GM18868 (cell line): ENCODE measurements around the gene REV1.

ENCODE experiments used
- ATAC-seq: cut with Tn5 transposase; IDR thresholded peaks from one replicate; pipeline ENCODE4 v1.9.1; 2021; ENCODE audit warnings: mild to moderate bottlenecking, moderate library complexity; ENCODE audit not compliant: unreplicated experiment

REV1 gene

GRCh38 chr2:99404797-99405669 lies 84.8 kb downstream of the REV1 start:
- no peak for ATAC-seq

- ATAC-seq, result no peak
Observed at GRCh38 chr2:99404039-99404796, 85.6 kb downstream of the REV1 start.

GRCh38 chr2:99403524-99403923 lies 86.3 kb downstream of the REV1 start:
- no peak for ATAC-seq

GRCh38 chr2:99403084-99403483 lies 86.7 kb downstream of the REV1 start:
- ATAC-seq, result no peak

GRCh38 chr2:99401841-99402240 lies 88.0 kb downstream of the REV1 start:
- no peak for ATAC-seq

- no peak for ATAC-seq
Observed at GRCh38 chr2:99399795-99400194, 90.0 kb downstream of the REV1 start.

- no peak for ATAC-seq
Observed at GRCh38 chr2:99399063-99399462, 90.8 kb downstream of the REV1 start.

GRCh38 chr2:99398303-99398702 lies 91.5 kb downstream of the REV1 start:
- ATAC-seq, result no peak

GRCh38 chr2:99397266-99397920 lies 92.4 kb downstream of the REV1 start:
- no peak for ATAC-seq

- ATAC-seq, result no peak
Observed at GRCh38 chr2:99395589-99396130, 94.2 kb downstream of the REV1 start.

- no peak for ATAC-seq
Observed at GRCh38 chr2:99389946-99390345, 99.9 kb downstream of the REV1 start.

GRCh38 chr2:99389371-99389770 lies 100.4 kb downstream of the REV1 start:
- no peak for ATAC-seq

GRCh38 chr2:99388892-99389291 lies 100.9 kb downstream of the REV1 start:
- no peak for ATAC-seq

- no peak for ATAC-seq
Observed at GRCh38 chr2:99386011-99386410, 103.8 kb downstream of the REV1 start.

- ATAC-seq, result no peak
Observed at GRCh38 chr2:99382143-99382542, 107.7 kb downstream of the REV1 start.

GRCh38 chr2:99380376-99381010 lies 109.3 kb downstream of the REV1 start:
- no peak for ATAC-seq

- ATAC-seq, result no peak
Observed at GRCh38 chr2:99377879-99378278, 111.9 kb downstream of the REV1 start.

GRCh38 chr2:99376254-99376864 lies 113.5 kb downstream of the REV1 start:
- ATAC-seq, result no peak

GRCh38 chr2:99374747-99375146 lies 115.1 kb downstream of the REV1 start:
- ATAC-seq, result no peak

GRCh38 chr2:99373144-99373543 lies 116.7 kb downstream of the REV1 start:
- no peak for ATAC-seq
